Ramos (cell line): Measurements from ENCODE around the gene ARF5.

Source experiments
- in situ Hi-C: fragments of 300-500 bp; cut with MboI; formaldehyde crosslinking; loops from one replicate; pipeline ENCODE4 v1.14.3; 2022; ENCODE audit warnings: low sequenced_read_pairs; ENCODE audit not compliant: unreplicated experiment

Gene ARF5

DNA sequence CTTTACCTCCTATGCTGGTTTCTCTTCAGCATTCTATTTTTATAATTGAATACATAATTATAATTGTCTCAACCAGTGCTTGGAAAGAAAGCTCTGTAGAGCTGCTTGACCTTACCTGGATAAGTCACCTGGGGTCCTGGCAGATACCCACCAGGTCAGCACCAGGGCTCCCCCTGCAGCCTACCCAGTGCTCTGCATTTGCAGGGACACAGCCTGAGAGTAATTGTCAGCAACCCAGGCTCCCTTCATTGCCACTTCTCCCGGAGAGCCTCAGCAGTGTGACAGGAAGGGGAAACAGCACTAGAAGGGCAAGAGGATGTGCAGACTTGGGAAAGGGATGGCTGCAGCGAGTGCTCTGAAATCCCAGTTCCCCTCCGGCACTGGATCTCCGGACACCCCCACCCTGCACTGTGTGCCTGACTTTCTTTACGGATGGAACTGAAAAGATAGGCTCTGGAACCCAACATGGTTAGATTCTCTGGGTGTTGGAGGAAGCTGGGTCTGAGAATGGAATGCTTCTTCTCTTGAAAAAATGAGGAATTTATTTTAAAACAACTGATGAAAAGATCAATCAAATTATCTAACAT, 41.1 kb downstream of the ARF5 start:
- in situ Hi-C loops: no loop called here

DNA sequence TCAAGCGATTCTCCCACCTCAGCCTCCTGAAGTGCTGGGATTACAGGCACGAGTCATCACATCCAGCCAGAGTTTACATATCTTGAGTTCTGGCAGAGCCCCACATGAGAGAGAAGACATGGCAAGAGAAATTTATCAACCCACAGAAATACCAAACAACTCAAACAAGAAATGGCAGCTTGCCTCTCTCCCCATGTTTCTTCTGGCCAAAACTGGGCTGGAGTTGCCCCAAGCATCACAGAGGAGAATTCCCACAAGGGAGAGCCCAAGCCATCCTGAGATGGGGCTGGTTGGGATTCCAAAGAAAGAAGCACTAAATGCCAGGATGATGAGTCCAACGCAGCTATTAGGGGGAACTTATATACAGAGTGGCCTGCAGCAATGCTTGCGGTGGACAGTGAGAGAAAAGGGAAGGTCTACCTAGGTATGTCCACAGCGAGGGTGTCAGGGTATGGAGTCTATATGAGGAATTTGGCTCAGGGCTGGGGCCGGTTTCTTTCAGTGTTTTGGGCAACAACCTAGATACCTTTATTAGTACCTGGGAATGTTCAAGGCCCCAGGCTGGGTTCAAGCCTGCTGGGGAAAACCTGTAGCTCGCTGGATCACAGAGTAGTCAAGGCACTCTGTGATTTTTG, 44.2 kb downstream of the ARF5 start:
- in situ Hi-C loops: no loop called here

DNA sequence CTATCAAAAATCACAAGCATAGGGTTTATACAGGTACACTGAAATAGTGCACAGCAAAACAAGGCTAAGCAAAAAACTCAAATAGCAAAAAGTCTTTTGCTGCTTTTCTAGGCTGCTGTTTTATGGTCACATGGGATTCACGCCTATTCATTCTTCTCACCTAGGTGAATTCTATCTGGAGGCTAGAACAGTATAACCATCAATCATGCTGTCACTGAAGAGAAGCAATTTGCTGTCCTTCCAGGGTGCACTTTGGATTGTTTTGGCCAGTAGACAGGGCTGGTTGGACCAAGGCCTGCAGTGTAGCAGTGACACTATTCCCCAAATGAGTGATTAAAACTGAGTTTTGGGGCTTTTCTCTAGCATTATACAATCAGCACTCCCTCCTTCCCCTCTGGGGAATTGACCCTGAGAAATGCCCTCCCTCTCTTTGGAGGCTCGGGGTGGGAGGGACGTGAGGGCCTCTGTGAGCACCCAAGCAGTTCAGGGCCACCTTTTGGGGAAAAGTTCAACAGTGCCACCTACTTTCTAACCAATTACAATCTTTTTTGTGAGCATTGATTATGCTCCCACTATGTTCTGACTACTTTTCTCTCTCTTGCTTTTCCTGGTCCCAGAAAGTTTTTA, 47.6 kb downstream of the ARF5 start:
- in situ Hi-C loops: no loop called here

DNA sequence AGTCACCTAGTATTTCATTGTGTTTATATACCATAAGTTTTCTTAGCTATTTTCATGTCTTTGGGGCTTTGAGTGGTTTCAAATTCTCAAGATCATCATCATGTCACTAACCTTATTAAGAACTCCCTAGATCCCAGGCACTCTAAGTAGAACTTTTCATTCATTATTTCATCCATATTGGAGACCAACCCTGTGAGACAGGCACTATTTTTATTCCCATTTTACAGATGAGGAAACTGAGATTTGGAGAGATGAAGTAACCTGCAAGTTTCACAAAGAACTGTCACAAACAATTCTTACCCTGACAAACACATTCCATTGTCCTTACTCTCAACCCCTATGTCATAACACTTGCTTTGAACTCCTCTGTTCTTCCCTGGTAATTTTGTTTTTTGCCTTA, 50.0 kb downstream of the ARF5 start:
- in situ Hi-C loops: no loop called here
